ENCODE results near the gene IL9R.
"Not testable (repeated sequence)": the region's sequence is repeated elsewhere in the genome, so short reads cannot be mapped to it uniquely, and the experiment has no call there.

The IL9R gene

GRCh38 chrX:156029296-156029695, 31.8 kb downstream of the IL9R start:
- DNase-seq (ENCODE audit: insufficient read length, low spot score); FAIRE-seq: not testable (repeated sequence)

- FAIRE-seq; DNase-seq (ENCODE audit: insufficient read length, low spot score): not testable (repeated sequence)
Observed at GRCh38 chrX:156029707-156030442, 32.4 kb downstream of the IL9R start.

- peak; percentile 92 for FAIRE-seq
- not testable (repeated sequence) for DNase-seq (ENCODE audit: insufficient read length, low spot score)
Observed at GRCh38 chrX:156030474-156030873, 33.0 kb downstream of the IL9R start.
